ELF-1 (cell line): ENCODE results near the gene TEX22.
"Not testable (repeated sequence)": the region's sequence is repeated elsewhere in the genome, so short reads cannot be mapped to it uniquely, and the experiment has no call there.

Source experiments
- DNase-seq: peaks from one replicate; pipeline ENCODE4 v3.0.0-alpha.2; 2016; ENCODE audit warnings: low read depth, low spot score

Gene TEX22

DNA sequence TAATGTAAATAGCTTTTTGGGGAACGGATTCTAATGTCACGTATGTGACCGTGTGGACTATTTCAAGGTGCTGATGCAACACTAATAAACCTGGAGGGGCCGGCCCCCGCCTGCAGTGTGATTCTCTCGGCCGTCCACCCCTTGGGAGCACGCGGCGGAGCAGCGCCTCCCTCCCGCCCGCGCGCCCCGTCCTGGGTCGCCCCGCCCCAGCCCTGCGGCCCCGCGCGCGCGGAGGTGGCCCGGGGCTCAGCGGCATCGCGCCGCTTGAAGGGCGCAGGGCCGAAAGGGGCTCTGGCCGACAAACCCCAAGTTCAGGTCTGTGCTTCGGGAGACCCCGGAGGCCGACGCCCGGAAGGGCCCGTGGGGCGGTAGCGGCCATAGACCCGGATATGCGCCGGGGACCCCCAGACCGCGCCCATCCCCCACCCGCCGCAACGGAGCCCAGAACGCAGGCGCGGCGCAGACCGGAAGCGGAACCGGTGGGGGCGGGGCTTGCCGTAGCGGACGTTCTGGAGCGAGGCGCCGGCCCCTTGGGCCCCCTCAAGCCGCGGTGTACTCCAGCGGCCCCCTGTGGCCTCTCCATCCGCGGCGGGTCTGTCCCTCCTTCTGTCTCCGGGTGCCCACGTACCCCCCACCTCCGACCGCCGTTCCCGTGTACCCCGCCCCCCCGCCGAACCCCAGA is at the start of gene TEX22:
Gene TEX22 (plus strand): TSS at position 495 of the 682 bp plus-strand sequence. CDS start 803 bp downstream, outside the sequence.
- DNase-seq, result peak; percentile 77

GRCh38 chr14:105348945-105349699 is 49.2 kb upstream of the TEX22 start:
- DNase-seq, result no peak

GRCh38 chr14:105349992-105350391 is 48.3 kb upstream of the TEX22 start:
- no peak for DNase-seq

GRCh38 chr14:105350450-105351244 is 47.7 kb upstream of the TEX22 start:
- DNase-seq, result no peak

GRCh38 chr14:105351410-105351809 is 46.9 kb upstream of the TEX22 start:
- no peak for DNase-seq

GRCh38 chr14:105351920-105352851 is 46.2 kb upstream of the TEX22 start:
- DNase-seq, result peak; percentile 92

DNA sequence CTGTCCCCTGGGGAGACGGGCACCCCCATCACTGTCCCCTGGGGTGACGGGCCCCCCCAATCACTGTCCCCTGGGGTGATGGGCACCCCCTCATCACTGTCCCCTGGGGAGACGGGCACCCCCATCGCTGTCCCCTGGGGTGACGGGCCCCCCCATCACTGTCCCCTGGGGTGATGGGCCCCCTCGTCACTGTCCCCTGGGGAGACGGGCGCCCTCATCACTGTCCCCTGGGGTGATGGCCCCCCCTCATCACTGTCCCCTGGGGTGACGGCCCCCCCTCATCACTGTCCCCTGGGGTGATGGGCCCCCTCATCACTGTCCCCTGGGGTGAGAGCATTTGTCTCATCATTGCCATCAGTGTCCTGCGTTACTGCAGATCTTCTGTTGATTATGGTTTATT is 45.2 kb upstream of the TEX22 start:
- no peak for DNase-seq

GRCh38 chr14:105354541-105354940 is 43.8 kb upstream of the TEX22 start:
- DNase-seq, result no peak

GRCh38 chr14:105355049-105355575 is 43.2 kb upstream of the TEX22 start:
- DNase-seq, result no peak

- no peak for DNase-seq
Measured at GRCh38 chr14:105355850-105356604, 42.3 kb upstream of the TEX22 start.

DNA sequence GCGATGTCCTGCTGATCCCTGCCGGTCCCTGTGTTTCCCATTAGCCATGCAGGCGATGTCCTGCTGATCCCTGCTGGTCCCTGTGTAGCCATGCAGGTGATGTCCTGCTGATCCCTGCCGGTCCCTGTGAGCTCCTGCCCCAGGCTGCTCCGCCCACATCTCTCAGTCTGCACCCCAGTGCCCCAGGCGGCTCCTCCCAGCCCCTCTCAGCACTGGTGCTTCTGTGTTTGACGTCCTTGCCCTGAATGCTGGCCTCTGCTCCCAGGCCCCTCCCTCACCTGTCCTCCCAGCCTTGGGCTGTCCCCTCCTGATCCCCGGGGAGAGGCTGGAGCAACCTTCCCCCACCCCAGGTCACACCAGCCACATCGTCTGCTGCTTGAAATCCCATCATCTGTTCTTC is 41.4 kb upstream of the TEX22 start:
- peak; percentile 59 for DNase-seq

GRCh38 chr14:105357626-105358025 is 40.7 kb upstream of the TEX22 start:
- DNase-seq, result no peak

- no peak for DNase-seq
Measured at GRCh38 chr14:105358140-105358846, 40.0 kb upstream of the TEX22 start.

GRCh38 chr14:105358943-105359342 is 39.4 kb upstream of the TEX22 start:
- DNase-seq, result no peak

DNA sequence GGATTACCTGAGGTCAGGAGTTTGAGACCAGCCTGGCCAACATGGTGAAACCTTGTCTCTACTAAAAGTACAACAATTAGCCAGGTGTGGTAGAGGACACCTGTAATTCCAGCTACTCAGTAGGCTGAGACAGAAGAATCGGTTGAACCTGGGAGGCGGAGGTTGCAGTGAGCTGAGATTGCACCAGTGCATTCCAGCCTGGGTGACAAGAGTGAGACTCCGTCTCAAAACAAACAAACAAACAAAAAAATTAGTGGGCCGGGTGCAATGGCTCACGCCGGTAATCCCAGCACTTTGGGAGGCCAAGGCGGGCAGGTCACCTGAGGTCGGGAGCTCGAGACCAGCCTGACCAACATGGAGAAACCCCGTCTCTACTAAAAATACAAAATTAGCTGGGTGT is 36.9 kb upstream of the TEX22 start:
- DNase-seq, result not testable (repeated sequence)

DNA sequence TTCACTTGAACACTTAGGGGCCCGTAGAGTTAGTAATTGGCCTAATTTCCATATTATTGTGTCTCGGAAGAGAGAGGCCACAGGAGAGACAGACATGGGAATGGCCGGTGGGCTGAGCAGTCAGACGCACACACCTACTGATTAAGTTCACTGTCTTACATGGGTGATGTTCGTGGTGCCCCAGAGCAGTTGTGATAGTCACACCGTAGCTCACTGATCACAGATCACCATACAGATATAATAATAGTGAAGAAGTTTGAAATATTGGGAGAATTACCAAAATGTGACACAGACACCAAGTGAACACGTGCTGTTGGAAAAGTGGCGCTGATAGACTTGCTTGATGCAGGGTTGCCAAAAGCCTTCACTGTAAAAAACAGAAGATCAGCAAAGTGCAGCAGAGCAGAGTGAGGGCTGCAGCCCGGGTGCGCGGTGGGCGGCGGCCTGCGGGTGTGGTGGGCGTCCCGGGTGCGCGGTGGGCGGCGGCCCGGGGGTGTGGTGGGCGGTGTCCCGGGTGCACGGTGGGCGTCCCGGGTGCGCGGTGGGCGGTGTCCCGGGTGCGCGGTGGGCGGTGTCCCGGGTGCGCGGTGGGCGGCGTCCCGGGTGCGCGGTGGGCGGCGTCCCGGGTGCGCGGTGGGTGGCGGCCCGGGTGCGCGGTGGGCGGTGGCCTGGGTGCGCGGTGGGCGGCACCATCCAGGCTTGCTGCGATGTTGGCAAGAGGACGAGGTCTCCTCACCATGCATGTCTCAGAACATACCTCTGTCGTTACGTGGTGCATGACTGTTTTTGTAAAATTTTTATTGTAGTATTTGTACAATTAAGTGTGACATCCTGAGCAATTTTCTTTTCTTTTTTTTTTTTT is 34.3 kb upstream of the TEX22 start:
- DNase-seq, result no peak

- no peak for DNase-seq
Measured at GRCh38 chr14:105365101-105365500, 33.2 kb upstream of the TEX22 start.

DNA sequence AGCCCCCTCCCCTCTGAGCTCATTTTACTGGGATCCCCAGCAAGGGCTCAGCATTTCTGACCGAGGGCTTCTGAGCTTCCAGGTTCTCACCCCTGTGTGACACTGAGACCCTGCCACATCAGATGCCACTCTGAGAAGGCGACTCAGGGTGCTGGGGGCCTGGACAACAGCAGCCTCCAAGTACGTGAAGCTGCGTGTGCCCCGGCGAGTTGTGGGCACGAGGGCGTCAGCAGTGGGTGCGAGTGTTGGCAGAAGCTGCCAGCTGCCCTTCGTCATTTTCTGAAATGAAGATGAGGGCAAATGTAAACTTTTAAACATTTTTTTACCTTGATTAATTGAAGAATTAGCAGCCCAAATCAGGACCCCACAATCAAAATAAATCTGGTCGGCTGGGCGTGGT is 32.7 kb upstream of the TEX22 start:
- DNase-seq, result no peak
